Choroid plexus epithelial cell (primary cell): ENCODE results near the gene CCDC60.

Source experiments
- DNase-seq: peaks from one replicate; pipeline ENCODE4 v3.0.0-alpha.2; 2010; ENCODE audit warnings: low read depth
- H3K4me3 ChIP-seq: 2 replicates; pipeline ENCODE4 v1.5.1; 2011; ENCODE audit warnings: low read depth, mild to moderate bottlenecking, control low read depth, low read length, moderate library complexity
- CTCF ChIP-seq: conservative IDR thresholded peaks from 2 replicates; pipeline ENCODE4 v1.5.1; 2011; ENCODE audit warnings: low read depth, mild to moderate bottlenecking, control low read depth, inconsistent platforms, low read length, moderate library complexity

Gene CCDC60

GRCh38 chr12:119301379-119301778, 33.1 kb upstream of the CCDC60 start:
- no peak for TF ChIP-seq CTCF
- DNase-seq = no peak
- no peak overlapping the region for H3K4me3 ChIP-seq

DNA sequence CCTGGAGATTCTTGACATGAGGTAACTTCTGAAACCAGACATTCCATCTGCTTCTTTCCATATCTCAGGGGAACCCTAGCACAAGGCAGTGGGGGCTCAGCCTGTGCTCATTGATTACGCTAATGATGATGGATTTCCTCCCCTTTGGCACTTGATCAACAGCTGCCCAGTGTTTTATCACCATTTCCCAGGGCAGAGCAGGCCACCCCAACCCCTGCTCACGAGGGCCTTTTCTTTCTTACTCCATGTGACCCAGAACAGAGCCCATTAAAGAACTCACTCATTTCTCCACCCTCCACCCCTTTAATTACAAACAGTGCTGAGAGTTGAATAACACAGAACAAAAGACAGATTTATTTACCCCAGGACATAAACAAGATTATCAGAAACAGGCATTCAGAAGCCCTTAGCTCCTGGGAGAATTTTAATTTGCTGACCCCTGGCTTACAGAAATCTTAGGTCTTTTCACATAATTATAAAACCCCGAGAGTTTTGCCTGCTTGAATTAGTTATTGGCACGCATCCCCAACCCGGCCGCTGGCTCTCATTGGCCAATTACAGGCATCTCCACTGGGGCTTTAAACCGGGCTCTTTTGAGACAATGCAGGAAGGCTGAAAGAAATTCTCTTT, 32.0 kb upstream of the CCDC60 start:
- no peak for TF ChIP-seq CTCF
- no peak overlapping the region for H3K4me3 ChIP-seq
- DNase-seq = no peak

- no peak for TF ChIP-seq CTCF
- DNase-seq = no peak
- no peak overlapping the region for H3K4me3 ChIP-seq
Observed at GRCh38 chr12:119306593-119306992, 27.9 kb upstream of the CCDC60 start.

DNA sequence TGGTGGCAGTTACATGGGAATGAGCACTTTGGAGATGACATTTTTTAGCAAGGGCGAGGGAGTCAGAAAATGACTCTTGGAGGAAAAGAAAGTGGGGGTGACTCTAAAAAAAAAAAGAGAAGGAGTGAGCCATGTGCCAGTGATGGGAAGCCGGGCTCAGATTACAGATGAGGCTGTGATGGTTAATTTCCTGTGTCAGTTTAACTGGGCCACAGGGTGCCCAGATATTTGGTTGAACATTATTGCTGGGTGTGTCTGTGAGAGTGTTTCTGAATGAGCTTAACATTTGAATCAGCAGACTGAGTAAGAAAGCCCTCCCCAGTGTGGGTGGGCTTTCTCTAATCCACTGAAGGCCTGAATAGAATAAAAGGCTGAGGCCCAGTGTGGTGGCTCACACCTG, 26.8 kb upstream of the CCDC60 start:
- no peak for DNase-seq
- no peak for TF ChIP-seq CTCF
- no peak overlapping the region for H3K4me3 ChIP-seq

DNA sequence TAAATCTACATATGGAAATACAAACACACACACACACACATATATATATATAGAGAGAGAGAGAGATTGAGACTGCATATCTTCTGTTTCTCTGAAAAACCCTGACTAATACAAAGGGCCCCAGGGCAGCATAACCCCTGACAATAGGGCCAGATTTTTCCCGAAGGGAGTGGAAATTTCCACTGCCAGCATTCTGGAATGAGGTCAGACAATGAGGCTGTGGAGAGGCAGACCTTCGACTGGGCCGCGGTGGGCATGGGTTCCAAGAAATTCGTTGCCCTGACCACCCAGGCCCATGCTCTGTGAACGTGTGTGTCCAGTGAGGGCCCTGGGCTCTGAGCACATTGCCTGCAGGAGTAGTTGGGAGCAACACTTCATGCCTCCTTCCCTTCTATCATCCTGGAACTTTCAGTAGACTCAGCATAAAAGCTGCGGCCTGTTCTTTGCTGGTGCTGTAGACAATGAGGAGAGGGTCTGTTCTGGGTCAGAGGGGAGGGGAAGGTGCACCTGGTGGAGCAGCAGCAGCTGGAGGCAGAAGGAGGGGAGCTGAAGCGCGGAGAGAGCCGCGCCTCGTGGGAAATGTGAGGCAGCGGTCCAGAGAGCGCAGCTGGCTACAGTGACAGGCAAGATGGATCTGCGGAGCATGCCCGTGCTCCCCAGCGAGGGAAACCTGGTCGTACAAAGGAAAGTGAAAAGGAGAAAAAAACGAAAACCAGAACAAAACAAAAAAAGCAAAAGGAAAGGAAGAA, 25.6 kb upstream of the CCDC60 start:
- no peak for DNase-seq
- TF ChIP-seq CTCF = no peak
- H3K4me3 ChIP-seq = no peak overlapping the region

DNA sequence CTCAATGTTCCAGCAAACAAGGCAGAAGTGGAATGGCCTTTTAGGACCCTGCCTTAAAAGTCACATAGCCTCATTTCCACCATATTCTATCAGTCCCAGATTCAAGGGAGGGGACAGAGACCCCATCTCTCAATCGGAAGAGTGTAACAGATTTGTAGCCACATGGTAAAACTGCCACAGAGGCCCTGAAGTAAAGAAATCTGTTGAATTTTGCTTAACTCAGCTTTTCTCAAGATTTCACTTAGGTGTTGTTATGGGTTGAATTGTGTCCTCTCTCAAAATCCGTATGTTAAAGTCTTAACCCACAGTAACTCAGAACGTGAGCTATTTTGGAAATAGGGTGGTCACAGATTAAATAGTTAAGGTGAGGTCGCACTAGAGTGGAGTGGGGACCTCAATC, 22.7 kb upstream of the CCDC60 start:
- H3K4me3 ChIP-seq = no peak overlapping the region
- DNase-seq = no peak
- no peak for TF ChIP-seq CTCF

DNA sequence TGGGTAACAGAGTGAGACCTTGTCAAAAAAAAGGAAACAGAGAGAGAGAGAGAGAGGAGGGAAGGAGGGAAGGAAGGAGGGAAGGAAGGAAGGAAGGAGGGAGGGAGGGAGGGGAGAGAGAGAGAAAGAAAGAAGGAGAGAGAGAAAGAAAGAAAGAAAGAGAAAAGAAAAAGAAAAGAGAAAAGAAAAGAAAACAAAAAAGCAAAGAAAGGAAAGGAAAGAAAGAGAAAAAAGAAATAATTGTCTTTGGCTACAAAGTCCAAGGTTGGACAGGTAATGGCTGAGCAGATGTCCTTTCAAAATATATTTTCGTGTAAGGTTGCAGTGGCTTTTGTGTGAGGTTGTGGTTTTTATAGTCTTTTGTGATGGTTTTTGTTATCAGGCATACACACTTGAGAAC, 21.6 kb upstream of the CCDC60 start:
- no peak for DNase-seq
- no peak overlapping the region for H3K4me3 ChIP-seq

More for the DNA sequence above, 21.6 kb upstream of the CCDC60 start:
- TF ChIP-seq CTCF = no peak
